OCI-LY3 (cell line): ENCODE results near the gene CD2AP.

ENCODE experiments used
- H2AFZ ChIP-seq: fragments of 200-600, 300-600 bp; shearing (Covaris generic); 2 replicates; pipeline ENCODE4 v1.6.0; 2014; ENCODE audit warnings: antibody characterized with exemption, low read depth, low read length
- H3K27ac ChIP-seq: fragments of 200-600, 300-600 bp; sonication (generic); 2 replicates; pipeline ENCODE4 v1.5.1; 2014; ENCODE audit warnings: mild to moderate bottlenecking, low read length, moderate library complexity, mixed read lengths
- H3K27me3 ChIP-seq: fragments of 200-600, 300-600 bp; sonication (generic); 2 replicates; pipeline ENCODE4 v1.6.1; 2014; ENCODE audit warnings: low read depth, low read length, mixed read lengths
- H3K36me3 ChIP-seq: fragments of 200-600, 300-600 bp; sonication (generic); replicated peaks from 2 replicates; pipeline ENCODE3; 2014; ENCODE audit warnings: low read depth, low read length, mixed read lengths
- H3K4me1 ChIP-seq: fragments of 300-600, 200-600 bp; sonication (generic); 2 replicates; pipeline ENCODE4 v1.6.1; 2014; ENCODE audit warnings: low read length, mixed read lengths
- H3K4me2 ChIP-seq: fragments of 200-600, 300-600 bp; sonication (generic); 2 replicates; pipeline ENCODE4 v1.6.1; 2014; ENCODE audit warnings: low read length, mixed read lengths
- H3K4me3 ChIP-seq: fragments of 300-600, 200-600 bp; sonication (generic); 2 replicates; pipeline ENCODE4 v1.5.1; 2014; ENCODE audit warnings: antibody characterized with exemption, mild to moderate bottlenecking, low read length, moderate library complexity
- H3K79me2 ChIP-seq: fragments of 300-600, 200-600 bp; shearing (Covaris generic); 2 replicates; pipeline ENCODE4 v1.6.1; 2014; ENCODE audit warnings: mild to moderate bottlenecking, low read length, mixed read lengths
- H3K9ac ChIP-seq: fragments of 300-600, 200-600 bp; shearing (Covaris generic); 2 replicates; pipeline ENCODE4 v1.6.0; 2014; ENCODE audit warnings: mild to moderate bottlenecking, low read length, moderate library complexity
- H3K9me3 ChIP-seq: fragments of 200-600, 300-600 bp; shearing (Covaris generic); 2 replicates; pipeline ENCODE4 v1.6.1; 2014; ENCODE audit warnings: low read length, mixed read lengths; ENCODE audit not compliant: insufficient read depth
- H4K20me1 ChIP-seq: fragments of 200-600, 300-600 bp; sonication (generic); 2 replicates; pipeline ENCODE4 v1.6.1; 2016; ENCODE audit warnings: low read length, mixed read lengths; ENCODE audit not compliant: insufficient read depth
- EZH2phosphoT487 ChIP-seq: fragments of 200-600 bp; shearing (Covaris generic); IDR thresholded peaks from 2 replicates; pipeline ENCODE4 v1.6.1; 2018; ENCODE audit warnings: antibody characterized with exemption, mixed run types, low read depth
- TF ChIP-seq, protein P1 (sequence below): fragments of 200-600, 300-600 bp; sonication (generic); IDR thresholded peaks from 2 replicates; pipeline ENCODE4 v1.5.1; 2014; ENCODE audit warnings: antibody characterized with exemption, low read length, low read depth

The CD2AP gene

DNA sequence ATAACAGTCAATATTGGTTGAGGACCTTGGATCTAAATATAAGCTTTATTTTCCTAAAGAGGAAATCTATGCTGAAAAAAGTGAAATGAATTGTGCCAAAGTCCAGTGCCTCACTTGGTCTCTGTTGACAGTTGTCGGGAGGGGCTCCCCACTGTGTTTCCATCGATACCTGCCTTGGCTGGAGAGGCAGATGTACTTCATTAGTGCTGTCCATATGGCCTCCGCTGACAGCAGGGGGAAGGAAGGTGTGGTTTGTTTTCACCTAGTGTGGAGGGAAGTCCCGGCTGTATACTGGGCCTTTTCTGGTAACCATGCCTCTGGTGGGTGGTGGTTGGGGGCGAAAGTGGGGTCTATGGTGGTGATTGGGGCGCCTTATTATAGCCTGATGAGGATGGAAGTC is 42.7 kb downstream of the CD2AP start:
- H3K4me3 ChIP-seq: no peak overlapping the region
- H3K27me3 ChIP-seq: no peaks in the 10 kb centered on the region
- peaks cover 84% of the 10 kb centered on the region for H4K20me1 ChIP-seq
- H3K27ac ChIP-seq: no peak overlapping the region
- TF ChIP-seq EZH2phosphoT487: no peak
- TF ChIP-seq, protein P1, sequence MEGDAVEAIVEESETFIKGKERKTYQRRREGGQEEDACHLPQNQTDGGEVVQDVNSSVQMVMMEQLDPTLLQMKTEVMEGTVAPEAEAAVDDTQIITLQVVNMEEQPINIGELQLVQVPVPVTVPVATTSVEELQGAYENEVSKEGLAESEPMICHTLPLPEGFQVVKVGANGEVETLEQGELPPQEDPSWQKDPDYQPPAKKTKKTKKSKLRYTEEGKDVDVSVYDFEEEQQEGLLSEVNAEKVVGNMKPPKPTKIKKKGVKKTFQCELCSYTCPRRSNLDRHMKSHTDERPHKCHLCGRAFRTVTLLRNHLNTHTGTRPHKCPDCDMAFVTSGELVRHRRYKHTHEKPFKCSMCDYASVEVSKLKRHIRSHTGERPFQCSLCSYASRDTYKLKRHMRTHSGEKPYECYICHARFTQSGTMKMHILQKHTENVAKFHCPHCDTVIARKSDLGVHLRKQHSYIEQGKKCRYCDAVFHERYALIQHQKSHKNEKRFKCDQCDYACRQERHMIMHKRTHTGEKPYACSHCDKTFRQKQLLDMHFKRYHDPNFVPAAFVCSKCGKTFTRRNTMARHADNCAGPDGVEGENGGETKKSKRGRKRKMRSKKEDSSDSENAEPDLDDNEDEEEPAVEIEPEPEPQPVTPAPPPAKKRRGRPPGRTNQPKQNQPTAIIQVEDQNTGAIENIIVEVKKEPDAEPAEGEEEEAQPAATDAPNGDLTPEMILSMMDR: no peak
- H3K9me3 ChIP-seq: no peaks in the 10 kb centered on the region
- H3K4me2 ChIP-seq: no peak overlapping the region
- peaks cover 6% of the 10 kb centered on the region for H3K4me1 ChIP-seq
- H3K36me3 ChIP-seq: peaks cover 4% of the 10 kb centered on the region
- no peak overlapping the region for H2AFZ ChIP-seq
- peaks cover 86% of the 10 kb centered on the region for H3K79me2 ChIP-seq
- H3K9ac ChIP-seq: no peak overlapping the region

DNA sequence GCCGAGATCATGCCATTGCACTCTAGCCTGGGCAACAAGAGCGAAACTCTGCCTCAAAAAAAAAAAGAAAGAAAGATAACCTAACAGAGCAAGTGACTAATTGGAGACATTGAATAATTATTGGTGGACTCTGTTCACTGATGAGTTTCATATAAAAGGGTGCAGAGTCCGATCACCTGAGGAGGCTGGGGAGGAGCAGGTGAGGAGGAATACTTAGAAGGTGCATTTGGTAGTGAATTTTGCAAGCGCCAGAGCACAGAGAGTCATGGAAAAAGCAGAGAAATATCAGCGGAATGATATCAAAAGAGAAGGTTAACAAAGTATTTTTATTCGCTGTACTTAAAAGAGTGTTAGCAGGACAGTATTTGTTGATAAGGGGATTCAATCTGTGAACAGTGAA is 44.4 kb downstream of the CD2AP start:
- no peaks in the 10 kb centered on the region for H3K27me3 ChIP-seq
- peaks cover 6% of the 10 kb centered on the region for H3K4me1 ChIP-seq
- H2AFZ ChIP-seq: no peak overlapping the region
- H3K9me3 ChIP-seq: no peaks in the 10 kb centered on the region
- H3K4me3 ChIP-seq: no peak overlapping the region
- H4K20me1 ChIP-seq: peaks cover 85% of the 10 kb centered on the region
- H3K79me2 ChIP-seq: peaks cover 84% of the 10 kb centered on the region
- peaks cover 6% of the 10 kb centered on the region for H3K36me3 ChIP-seq
- H3K4me2 ChIP-seq: no peak overlapping the region
- no peak overlapping the region for H3K9ac ChIP-seq
- no peak overlapping the region for H3K27ac ChIP-seq
- TF ChIP-seq, protein P1: no peak
- TF ChIP-seq EZH2phosphoT487: no peak

DNA sequence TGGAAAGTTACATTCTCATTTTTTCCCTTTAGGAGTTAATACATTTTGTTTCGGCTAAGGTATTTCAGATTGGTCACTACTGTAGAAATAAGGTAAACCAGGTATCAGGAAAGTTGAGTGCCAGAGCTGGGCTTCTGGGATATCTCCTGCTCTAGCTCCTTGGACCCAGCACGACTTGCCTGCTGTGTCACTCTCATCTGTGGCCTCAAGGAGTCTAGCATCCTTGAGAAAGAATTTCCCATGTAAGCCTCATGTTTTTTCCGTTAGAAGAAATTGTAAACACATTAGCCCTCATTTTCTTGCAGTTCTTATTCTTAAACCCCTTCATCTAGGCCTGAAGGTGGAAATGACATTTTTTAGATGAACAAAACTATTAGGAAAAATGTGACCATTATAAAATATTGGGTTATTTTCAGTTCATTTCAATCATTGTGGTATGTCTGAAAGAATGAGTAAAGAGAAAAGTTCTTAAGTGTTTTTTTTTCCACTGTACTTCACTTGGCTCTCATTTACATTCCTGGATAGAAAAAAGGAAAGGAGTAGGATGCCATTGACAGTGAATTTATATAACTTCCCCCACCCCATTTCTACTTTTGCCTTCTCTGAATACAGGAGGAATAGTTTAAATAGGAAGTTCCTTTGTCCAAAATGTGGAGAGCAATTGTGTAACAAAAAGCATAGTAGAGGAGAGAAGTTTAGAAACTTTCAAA is 46.7 kb downstream of the CD2AP start:
- Histone ChIP-seq H3K79me2 (peaks cover 85% of the 10 kb centered on the region), H3K9me3 (no peaks in the 10 kb centered on the region), H3K4me1 (peaks cover 2% of the 10 kb centered on the region), H4K20me1 (peaks cover 85% of the 10 kb centered on the region), H3K27me3 (no peaks in the 10 kb centered on the region), H3K9ac (no peak overlapping the region), H3K27ac (no peak overlapping the region), H3K4me3 (no peak overlapping the region), H3K4me2 (no peak overlapping the region), H2AFZ (no peak overlapping the region), H3K36me3 (peaks cover 16% of the 10 kb centered on the region)
- TF ChIP-seq, protein P1: no peak
- TF ChIP-seq EZH2phosphoT487: no peak

DNA sequence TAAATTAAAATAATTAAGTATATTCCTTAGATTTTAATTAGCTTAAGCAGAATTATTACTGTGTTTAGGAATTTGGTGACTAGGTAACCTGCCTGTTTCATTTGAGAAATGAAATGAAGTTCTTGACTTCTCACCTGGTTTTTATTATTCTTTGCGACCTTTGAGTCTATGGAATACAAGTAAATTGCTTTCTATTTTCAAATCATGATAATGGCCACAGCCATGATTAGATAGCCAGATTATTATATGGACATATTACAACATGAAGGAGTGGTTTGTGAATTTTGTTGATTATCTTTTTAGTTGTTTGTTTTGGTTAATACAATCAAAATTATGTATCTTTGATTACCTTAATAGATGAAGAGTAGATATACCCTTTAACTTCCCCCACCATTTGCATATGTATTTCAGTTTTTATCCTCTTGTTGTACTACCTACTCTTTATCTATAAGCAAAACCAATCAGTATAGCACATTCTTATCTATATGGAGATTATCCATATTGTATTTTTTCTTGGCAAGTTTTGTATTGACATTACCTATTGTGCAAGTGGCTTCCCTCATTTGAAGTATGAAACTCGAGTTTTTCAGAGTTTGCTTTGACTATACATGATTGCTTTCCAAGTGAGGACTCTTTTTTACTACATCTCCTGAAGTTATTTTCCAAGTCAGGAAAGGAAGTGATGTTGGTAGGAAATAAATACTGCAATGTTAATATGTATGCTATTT is 47.9 kb downstream of the CD2AP start:
- no peaks in the 10 kb centered on the region for H3K27me3 ChIP-seq
- H3K4me3 ChIP-seq: no peak overlapping the region
- H3K79me2 ChIP-seq: peaks cover 85% of the 10 kb centered on the region
- no peaks in the 10 kb centered on the region for H3K9me3 ChIP-seq
- H3K27ac ChIP-seq: no peak overlapping the region
- H3K36me3 ChIP-seq: peaks cover 16% of the 10 kb centered on the region
- H3K4me1 ChIP-seq: no peaks in the 10 kb centered on the region
- no peak overlapping the region for H2AFZ ChIP-seq
- H3K9ac ChIP-seq: no peak overlapping the region
- H4K20me1 ChIP-seq: peaks cover 84% of the 10 kb centered on the region
- TF ChIP-seq, protein P1: no peak
- TF ChIP-seq EZH2phosphoT487: no peak
- no peak overlapping the region for H3K4me2 ChIP-seq
